Right atrium auricular region (tissue), 2 donors: ENCODE results near the gene WDR5B. TPM values are rescaled to one million over a fixed set of nuclear protein-coding genes. Genes with fewer than 3 reads are reported as not detected.

ENCODE experiments used
- DNase-seq: peaks from one replicate; pipeline ENCODE4 v3.0.0-alpha.2; 2019; ENCODE audit warnings: low spot score
- H3K27ac ChIP-seq, 2 donors: fragments of 200-600 bp; sonication (generic); 1 replicate in 1 of 2; 2 replicates in 1 of 2; pipeline ENCODE4 v1.5.1; 2016 to 2019
- H3K27me3 ChIP-seq, 2 donors: fragments of 200-600 bp; sonication (generic); one replicate each; pipeline versions ENCODE4 v1.5.1 to v1.6.0; 2017 to 2019
- H3K36me3 ChIP-seq: fragments of 200-600 bp; sonication (generic); one replicate; pipeline ENCODE4 v1.5.1; 2016
- H3K4me1 ChIP-seq, 2 donors: fragments of 200-600 bp; sonication (generic); one replicate each; pipeline versions ENCODE4 v1.5.1 to v1.6.0; 2017 to 2019
- H3K4me3 ChIP-seq, 2 donors: fragments of 200-600 bp; sonication (generic); 1 replicate in 1 of 2; 2 replicates in 1 of 2; pipeline ENCODE4 v1.5.1; 2017 to 2019; ENCODE audit warnings: mild to moderate bottlenecking in 1 of 2, moderate library complexity in 1 of 2
- H3K9me3 ChIP-seq, 2 donors: fragments of 200-600 bp; sonication (generic); one replicate each; pipeline ENCODE4 v1.5.1; 2019
- CTCF ChIP-seq, 2 donors: fragments of 200-600 bp; sonication (generic); IDR thresholded peaks; one replicate each; pipeline ENCODE4 v1.5.1; 2019; ENCODE audit warnings: antibody characterized with exemption in 2 of 2
- total RNA-seq, 2 donors: library from RNA; depleted of rRNA; stranded (reverse); fragments of >200 nt; gene quantifications; one replicate each; pipeline ENCODE4 v1.1.0, GENCODE V29; 2016

The WDR5B gene
- total RNA-seq, 2 donors from 2014 or later = 1.6 to 2.7 TPM

GRCh38 chr3:122406198-122406597 is 9.7 kb downstream of the WDR5B start:
- no peak for TF ChIP-seq CTCF (IDR thresholded peaks at IDR 0.05)
- Histone ChIP-seq H3K4me1 (no peaks in the 10 kb centered on the region), H3K27ac (no peak overlapping the region), H3K27me3 (no peaks in the 10 kb centered on the region), H3K36me3 (peaks cover 70% of the 10 kb centered on the region), H3K4me3 (no peak overlapping the region), H3K9me3 (no peaks in the 10 kb centered on the region)
- no peak for DNase-seq

GRCh38 chr3:122405015-122405414 is 10.8 kb downstream of the WDR5B start:
- Histone ChIP-seq H3K27ac (no peak overlapping the region), H3K4me1 (no peaks in the 10 kb centered on the region), H3K9me3 (no peaks in the 10 kb centered on the region), H3K27me3 (no peaks in the 10 kb centered on the region), H3K4me3 (no peak overlapping the region), H3K36me3 (peaks cover 60% of the 10 kb centered on the region)
- TF ChIP-seq CTCF (IDR thresholded peaks at IDR 0.05) = no peak
- DNase-seq = no peak

GRCh38 chr3:122403489-122403888 is 12.4 kb downstream of the WDR5B start:
- Histone ChIP-seq H3K36me3 (peaks cover 47% of the 10 kb centered on the region), H3K4me3 (no peak overlapping the region)
- no peak for DNase-seq

GRCh38 chr3:122398920-122399319 is 16.9 kb downstream of the WDR5B start:
- H3K36me3 ChIP-seq = peaks cover 10% of the 10 kb centered on the region
- H3K9me3 ChIP-seq = no peaks in the 10 kb centered on the region
- TF ChIP-seq CTCF (IDR thresholded peaks at IDR 0.05) = no peak
- no peaks in the 10 kb centered on the region for H3K4me1 ChIP-seq
- H3K27me3 ChIP-seq = no peaks in the 10 kb centered on the region
- no peak for DNase-seq
- no peak overlapping the region for H3K4me3 ChIP-seq
- no peak overlapping the region for H3K27ac ChIP-seq

More at GRCh38 chr3:122403489-122403888, 12.4 kb downstream of the WDR5B start:
- TF ChIP-seq CTCF (IDR thresholded peaks at IDR 0.05) = no peak
- H3K27me3 ChIP-seq = no peaks in the 10 kb centered on the region
- no peaks in the 10 kb centered on the region for H3K9me3 ChIP-seq
- H3K4me1 ChIP-seq = no peaks in the 10 kb centered on the region
- no peak overlapping the region for H3K27ac ChIP-seq

- H3K9me3 ChIP-seq = no peaks in the 10 kb centered on the region
- no peak for TF ChIP-seq CTCF (IDR thresholded peaks at IDR 0.05)
- no peaks in the 10 kb centered on the region for H3K27me3 ChIP-seq
- no peak overlapping the region for H3K4me3 ChIP-seq
- H3K27ac ChIP-seq = no peak overlapping the region
- H3K36me3 ChIP-seq = no peaks in the 10 kb centered on the region
- no peak for DNase-seq
- H3K4me1 ChIP-seq = peaks cover 0 to 15% of the 10 kb centered on the region in 2 donors
Measured at GRCh38 chr3:122397201-122397600, 18.7 kb downstream of the WDR5B start.

- Histone ChIP-seq H3K4me1 (peaks cover 0 to 15% of the 10 kb centered on the region in 2 donors), H3K27me3 (no peaks in the 10 kb centered on the region), H3K9me3 (no peaks in the 10 kb centered on the region), H3K4me3 (no peak overlapping the region), H3K36me3 (no peaks in the 10 kb centered on the region), H3K27ac (no peak overlapping the region)
- no peak for TF ChIP-seq CTCF (IDR thresholded peaks at IDR 0.05)
- DNase-seq = no peak
Measured at GRCh38 chr3:122396511-122396910, 19.4 kb downstream of the WDR5B start.
